HG02759 (cell line): ENCODE measurements around the gene ADGRE2.

Experiments
- ATAC-seq: cut with Tn5 transposase; IDR thresholded peaks from one replicate; pipeline ENCODE4 v1.9.1; 2021; ENCODE audit warnings: mild to moderate bottlenecking, moderate library complexity; ENCODE audit not compliant: unreplicated experiment

ADGRE2 gene

DNA sequence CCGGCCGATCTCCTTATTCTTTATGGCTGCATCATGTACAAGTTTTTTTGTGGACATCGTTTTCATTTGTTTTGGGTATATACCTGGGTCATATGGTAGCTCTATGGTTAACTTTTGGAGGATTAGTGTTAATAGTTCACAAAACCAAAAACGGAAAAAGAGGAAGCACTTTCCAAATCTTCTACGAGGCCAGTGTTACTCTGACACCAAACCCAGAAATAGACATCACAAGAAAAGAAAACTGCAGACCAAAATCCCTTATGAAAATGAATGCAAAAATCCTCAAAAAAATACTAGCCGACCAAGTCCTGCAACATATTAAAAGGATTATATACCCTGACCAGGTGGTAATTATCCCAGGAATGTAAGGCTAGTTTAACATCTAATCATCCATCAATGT lies 29.8 kb downstream of the ADGRE2 start:
- no peak for ATAC-seq

DNA sequence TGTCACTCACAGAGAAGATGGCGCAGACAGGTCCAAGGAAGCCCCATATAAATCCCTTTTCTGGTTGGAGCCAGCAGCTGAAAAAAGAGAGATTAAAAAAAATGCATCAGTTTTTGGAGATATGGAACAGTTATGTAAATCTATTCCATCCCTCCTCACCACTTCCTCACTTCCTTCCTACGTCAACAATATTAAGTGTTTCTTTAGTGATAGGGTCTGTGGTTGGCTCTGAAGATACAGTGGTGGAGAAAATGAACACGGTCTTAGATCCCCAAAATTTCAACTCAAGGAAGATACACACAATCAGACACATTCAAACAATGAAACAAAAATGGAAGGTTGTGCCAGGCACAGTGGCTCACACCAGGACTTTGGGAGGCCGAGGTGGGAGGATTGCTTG lies 31.5 kb downstream of the ADGRE2 start:
- ATAC-seq = no peak

DNA sequence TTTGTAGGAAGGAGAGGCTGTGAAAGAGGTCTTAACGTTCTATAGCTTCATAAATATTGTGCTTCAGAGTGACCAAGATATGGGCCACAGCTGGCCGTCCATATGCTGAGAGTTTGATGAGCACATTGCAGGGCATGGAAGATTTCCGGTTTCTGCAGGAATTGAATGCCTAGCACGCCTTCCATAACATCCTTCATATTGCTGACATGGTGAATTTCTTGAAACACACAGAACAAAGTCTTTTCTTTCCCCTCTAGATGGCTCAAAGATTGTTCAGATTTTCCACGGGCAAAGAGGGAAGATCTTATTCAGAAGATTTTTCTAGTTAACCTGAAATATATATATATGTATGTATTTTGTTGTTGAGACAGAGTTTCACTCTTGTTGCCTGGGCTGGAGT lies 42.4 kb downstream of the ADGRE2 start:
- no peak for ATAC-seq

DNA sequence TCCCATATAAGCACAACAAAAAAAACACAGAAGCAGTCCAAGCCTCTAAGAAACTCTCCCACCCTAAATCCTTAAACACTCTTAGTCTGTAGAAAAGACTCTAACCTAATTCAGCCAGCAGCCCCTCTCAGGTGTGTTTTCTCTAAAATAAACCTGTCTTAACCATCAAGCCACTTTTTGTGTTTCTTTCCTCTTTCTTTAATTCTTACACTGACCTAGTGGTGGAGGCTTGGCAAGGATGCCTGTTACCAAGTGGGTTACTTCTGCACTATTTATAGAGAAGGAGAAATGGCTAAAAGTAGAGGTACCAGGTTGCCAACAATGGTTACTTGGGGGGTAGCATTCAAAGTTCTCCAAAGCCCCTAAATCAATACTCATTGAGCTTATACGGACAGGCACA lies 44.8 kb downstream of the ADGRE2 start:
- ATAC-seq = no peak

DNA sequence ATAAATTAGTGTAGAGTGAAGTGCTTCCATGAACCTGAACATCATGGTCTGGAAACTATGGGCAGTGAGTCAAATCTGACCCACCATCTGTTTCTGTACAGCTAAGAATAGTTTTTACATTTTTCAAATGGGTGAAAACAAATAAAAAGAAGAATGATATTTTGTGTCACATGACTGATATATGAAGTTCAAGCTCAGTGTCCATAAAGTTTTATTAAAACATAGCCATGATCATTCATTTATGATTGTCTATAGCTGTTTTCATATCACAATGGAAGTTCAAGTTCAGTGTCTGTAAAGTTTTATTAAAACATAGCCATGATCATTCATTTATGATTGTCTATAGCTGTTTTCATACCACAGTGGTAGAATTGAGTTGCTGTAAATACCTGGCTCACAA lies 45.9 kb downstream of the ADGRE2 start:
- no peak for ATAC-seq

DNA sequence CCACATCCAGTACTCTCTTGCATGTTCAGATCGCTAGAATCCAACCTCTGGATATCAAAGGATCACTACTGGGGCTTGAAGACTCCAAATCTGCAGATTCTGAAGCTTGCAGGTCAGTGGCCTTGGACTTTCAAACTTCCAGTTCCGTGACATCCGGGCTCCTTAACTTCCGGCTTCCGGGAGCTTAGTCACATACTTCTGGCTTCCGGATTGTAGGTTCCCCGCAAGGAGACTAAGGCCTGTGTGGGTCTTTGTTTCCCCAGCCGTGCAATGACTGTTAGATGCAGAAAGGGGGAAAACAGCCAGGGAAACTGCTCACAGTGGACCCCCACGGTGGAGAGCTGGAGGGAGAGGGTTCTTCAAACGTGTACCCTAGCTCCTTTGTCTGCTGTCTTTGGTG lies 47.2 kb downstream of the ADGRE2 start:
- ATAC-seq = no peak

DNA sequence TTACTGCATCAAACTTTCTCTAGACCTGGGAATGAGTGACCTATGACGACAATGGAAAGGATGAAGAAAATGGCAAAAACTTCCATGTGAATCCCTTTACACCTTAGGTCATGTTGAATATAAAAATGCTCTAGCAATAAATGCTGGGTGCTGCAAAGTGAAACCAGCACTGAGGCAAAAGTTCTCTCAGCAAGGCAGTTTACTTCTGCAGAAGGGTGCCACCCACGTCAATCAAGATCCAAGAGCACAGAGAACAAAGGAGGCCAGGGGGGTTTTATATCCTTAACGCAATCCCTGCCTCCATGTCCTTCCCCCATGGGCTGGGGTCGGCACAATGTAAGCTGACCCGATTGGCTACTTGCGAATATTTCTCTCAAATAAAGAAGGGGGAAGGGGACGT lies 49.8 kb downstream of the ADGRE2 start:
- no peak for ATAC-seq

DNA sequence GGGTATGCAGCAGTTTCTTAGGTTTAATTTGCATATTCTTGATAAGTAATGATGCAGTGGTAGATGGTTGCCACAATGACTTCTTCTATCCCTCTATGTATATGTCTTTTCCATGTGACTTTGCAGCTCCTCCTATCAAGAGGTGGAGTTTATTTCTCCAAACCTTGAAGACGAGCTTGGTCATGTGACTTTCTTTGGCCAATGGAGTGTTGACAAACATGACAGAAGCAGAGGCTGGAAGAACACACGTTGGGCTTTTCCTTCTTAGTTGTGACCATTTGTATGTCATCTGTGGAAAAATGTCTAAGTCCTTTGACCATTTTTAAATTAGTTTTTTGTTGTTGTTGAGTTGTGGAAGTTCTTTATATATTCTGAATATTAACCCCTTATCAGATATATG lies 56.2 kb downstream of the ADGRE2 start:
- ATAC-seq = no peak

DNA sequence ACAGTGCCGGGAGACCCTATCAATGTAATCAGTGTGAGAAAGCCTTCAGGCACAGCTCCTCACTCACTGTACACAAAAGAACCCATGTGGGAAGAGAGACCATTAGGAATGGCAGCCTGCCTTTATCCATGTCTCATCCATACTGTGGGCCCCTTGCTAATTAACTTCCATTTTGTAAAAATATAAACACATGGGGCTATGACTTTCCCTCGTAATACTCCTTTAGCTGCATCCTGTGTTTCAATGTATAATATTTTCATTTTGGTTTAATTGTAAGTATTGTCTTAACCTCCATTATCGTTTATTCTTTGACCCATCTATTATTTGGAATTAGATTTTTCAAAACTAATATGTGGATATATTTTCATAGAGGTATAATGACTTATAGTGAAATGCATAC lies 59.2 kb downstream of the ADGRE2 start:
- no peak for ATAC-seq

DNA sequence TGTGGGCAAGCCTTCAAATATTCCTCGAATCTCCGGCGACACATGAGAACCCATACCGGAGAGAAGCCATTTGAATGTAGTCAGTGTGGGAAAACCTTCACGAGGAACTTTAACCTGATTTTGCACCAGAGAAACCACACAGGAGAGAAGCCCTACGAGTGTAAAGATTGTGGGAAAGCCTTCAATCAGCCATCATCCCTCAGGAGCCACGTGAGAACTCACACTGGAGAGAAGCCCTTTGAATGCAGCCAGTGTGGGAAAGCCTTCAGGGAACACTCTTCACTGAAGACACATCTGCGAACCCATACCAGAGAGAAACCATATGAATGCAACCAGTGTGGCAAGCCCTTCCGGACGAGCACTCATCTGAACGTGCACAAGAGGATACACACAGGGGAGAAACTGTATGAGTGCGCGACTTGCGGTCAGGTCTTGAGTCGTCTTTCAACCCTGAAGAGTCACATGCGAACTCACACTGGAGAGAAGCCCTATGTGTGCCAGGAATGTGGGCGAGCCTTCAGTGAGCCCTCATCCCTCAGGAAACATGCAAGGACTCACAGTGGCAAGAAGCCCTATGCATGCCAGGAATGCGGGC lies 59.7 kb downstream of the ADGRE2 start:
- ATAC-seq = no peak

DNA sequence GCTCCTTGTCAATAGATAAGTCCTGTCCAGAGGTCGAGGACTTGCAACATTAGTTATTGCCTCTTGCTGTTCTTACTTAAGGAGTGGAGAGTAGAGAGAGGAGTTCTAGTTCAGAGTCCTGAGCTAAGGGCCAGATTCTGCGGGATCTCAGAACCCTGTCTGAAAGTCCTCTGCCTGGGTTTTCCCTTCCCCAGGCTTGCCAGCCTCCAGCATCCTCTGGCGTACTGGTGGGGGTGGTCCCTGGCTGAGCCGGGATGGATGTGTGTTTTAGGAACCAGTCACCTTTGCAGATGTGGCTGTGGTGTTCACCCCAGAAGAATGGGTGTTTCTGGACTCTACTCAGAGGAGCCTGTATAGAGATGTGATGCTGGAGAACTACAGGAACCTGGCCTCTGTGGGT lies 62.5 kb downstream of the ADGRE2 start:
- ATAC-seq = no peak

DNA sequence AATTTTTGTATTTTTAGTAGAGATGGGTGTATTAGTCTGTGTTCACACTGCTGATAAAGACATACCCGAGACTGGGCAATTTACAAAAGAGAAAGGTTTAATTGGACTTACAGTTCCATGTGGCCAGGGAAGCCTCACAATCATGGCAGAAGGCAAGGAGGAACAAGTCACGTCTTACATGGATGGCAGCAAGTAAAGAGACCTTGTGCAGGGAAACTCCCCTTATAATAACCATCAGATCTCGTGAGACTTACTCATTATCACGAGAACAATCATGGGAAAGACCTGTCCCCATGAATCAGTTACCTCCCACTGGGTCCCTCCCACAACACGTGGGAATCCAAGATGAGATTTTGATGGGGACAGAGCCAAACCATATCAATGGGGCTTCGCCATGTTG lies 73.9 kb downstream of the ADGRE2 start:
- no peak for ATAC-seq

DNA sequence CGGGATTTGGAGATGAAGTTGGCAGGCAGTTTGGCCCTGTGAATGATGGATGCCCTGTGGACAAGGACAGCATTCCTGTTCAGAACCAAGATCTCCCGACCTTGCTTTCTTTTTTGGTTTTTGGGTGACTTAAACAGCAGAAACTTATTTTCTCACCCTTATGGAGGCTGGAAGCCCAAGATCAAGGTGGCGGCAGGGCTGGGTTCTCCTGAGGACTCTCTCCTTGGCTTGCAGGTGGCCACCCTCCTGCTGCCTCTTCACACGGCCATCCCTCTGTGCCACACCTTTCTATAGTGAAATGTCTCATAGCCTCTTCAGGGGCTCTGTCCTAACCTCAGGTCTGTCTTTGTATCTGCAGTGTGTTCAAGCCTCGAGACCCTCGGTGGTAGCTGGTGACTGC lies 74.5 kb downstream of the ADGRE2 start:
- ATAC-seq = no peak

DNA sequence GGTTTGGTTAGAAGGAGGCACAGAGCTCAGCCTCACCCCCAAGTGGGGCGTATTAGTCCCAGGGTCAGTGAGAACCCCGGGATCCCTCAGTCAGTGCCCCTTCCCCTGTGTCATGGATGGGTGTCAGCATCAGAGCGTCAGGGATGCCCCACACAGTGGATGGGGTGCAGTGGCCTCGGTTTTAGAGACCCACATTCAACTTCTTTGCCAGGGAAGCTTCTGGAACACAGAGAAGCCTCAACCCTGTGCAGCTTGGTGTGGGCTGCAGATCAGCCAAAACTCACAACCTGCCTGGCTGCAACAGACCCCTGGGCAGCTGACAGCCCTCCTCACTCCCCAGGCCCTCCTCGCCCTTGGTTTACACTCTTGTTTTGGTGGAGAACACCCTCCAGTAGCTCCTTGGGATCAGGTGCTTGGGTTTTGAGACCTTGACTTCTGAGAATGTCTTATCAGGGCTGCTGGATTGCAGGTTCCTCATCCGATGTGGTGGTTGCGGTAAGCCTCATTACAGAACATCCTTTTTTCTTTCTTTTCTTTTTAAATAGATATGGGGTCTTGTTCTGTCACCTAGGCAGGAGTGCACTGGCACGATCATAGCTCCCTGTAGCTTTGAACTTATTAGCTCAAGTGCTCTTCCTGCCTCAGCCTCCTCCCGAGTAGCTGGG lies 77.5 kb downstream of the ADGRE2 start:
- ATAC-seq = no peak

DNA sequence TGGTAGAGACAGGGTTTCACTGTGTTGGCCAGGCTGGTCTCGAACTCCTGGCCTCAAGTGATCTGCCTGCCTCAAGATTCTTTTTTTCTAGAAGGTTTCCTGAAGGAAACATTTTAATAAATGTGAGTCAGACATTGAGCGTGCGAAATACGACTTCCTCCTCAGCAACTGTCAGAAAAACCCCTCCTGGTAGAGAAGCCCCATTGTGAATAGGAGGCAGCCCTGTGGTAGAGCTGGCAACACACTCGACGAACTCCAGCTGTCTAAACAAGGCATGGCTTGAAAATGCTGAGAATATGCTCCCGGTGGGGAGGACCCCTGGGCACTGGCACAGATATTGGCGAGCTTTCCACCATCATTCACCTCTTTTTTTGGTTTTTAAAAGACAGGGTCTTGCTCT lies 78.7 kb downstream of the ADGRE2 start:
- no peak for ATAC-seq

DNA sequence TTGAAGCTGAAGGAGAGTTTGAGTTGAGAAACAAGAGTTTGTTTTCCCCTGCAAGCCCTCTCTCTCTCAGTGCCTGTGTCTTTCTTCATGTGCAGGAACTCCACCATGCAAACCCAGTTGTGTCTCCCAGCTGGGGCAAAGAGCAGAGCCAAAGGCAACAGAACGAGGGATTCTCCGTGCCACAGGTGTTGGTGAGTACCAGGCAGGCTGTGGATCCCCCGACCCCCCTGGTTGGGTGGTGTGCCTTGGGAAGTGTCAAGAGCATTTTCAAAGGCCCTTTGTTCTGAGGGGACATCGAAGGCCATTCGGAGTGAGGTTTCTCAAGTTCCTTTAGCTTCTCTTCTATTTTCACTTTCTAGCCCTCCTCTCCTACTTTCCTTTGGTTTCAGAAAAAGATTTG lies 82.9 kb downstream of the ADGRE2 start:
- no peak for ATAC-seq

DNA sequence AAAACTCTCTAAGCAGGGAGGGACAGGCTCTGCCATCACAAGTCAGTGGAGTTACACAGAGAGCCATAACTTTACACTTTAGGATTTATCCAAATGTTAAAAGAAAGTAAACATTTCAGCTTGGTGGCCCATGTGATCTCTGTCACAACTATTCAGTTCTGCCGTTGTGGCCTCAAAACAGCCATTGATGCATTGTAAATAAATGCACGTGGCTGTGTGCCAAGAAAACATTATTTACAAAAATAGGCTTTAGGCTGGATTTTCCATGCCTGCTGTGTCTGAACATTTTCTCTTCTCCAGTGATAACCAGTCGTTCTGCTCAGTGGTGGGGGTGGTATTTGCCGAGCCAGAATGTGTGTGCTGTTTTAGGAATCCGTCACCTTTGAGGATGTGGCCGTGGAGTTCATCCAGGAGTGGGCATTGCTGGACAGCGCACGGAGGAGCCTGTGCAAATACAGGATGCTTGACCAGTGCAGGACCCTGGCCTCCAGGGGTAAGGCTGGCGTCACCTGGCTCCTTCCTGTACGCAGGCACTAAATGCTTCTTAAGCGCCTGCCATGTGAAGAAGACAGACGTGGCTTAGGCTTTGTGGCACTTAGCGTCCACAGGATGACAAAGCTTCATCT lies 83.6 kb downstream of the ADGRE2 start:
- ATAC-seq = no peak

DNA sequence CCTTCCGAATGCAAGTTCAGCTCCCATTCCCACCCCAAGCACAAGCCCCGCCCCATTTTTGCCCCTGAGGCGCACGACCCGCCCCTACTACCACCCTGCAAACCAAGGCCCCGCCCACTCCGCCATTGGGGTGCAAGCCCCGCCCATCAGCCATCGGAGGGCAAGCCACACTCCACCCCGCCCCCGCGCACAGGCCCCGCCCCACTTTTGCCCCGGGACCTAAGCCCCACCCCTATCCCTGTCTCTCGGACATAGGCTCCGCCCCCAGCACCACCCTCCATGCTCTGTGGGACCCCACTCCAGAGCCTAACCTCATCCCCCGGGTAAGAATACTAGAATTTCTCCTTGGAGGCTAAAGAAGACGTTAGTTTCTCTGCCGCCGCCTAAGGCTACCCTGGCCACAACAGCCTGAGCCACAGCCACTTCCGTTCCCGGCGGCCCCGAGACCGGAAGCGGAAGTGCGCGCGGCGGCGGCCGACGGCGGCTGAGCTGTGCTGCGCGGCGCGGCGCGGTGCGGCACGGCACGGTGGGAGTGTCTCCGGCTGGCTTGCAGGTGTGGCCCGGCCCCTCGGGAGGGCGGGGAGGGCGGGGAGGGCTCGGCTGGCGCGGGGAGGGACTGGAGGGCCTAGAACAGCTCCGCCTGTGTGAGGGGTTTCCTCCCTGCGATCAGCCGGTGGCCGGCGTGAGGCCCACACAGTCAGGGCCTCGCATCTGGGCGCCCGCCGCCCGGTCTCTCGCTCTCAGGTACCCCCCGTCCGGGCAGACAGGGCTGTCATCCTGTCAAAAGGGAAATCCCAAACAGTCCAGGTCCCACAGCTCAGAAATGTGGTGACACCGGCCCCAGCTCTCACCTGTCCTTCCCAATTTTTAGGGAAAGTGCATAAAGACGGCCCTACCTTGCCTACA lies 88.5 kb downstream of the ADGRE2 start, which contains the start of gene ZNF333:
Gene ZNF333 (plus strand): TSS at position 451 of the 906 bp plus-strand sequence. CDS start 3,444 bp downstream, outside the sequence.
- ATAC-seq = peak; percentile 94

DNA sequence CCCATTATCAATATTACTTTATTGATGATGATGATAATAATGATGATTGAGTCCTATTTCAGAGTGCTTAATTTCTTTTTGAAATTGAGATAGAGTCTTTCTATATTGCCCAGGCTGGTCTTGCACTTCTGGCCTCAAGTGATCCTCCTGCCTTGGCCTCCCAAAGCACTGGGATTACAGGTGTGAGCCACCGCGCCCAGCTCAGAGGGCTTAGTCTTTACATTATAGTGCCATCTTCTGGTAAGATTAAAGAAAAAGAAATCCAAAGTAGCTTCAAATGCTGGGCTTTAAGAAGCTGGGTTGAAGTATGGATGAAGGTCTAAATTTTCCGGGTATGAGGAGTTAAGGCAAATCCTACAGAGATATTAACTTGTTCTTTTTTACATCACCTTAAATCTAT lies 91.9 kb downstream of the ADGRE2 start:
- ATAC-seq = no peak

DNA sequence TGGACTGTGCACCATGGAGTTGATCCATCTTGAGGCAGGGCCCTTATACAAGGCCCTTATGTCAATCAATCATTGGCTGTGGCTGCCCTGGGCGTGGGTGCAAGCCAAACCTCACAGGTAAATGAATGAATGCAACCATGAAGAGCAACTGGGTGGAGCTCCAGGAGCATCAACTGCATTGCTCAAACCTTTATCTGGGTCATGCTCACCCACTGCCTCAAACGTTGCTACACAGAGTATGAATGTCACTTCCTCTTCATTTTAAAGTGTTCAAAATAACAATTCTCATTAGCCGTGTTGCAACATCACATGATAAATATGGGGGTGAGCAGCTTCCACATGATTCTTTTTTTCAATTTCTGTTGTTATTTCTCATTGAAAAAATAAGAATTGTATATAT lies 94.9 kb downstream of the ADGRE2 start:
- ATAC-seq = no peak
